Stomach (tissue), 9 donors: ENCODE data around the gene ZC3H7B. TPM values are rescaled to one million over a fixed set of nuclear protein-coding genes. Genes with fewer than 3 reads are reported as not detected.

Experiments used
- DNase-seq, 2 donors: peaks; one replicate each; pipeline versions ENCODE4 v3.0.0 to v3.0.0-alpha.2; 2013 to 2019
- H3K27ac ChIP-seq, 5 donors: fragments of 200-600 bp in 4 of 5; sonication (generic) in 4 of 5; one replicate each; pipeline ENCODE4 v1.5.1; 2013 to 2019; ENCODE audit warnings: mild to moderate bottlenecking in 1 of 5, moderate library complexity in 1 of 5
- H3K27me3 ChIP-seq, 3 donors: fragments of 200-600 bp; sonication (generic); one replicate each; pipeline ENCODE4 v1.5.1; 2017 to 2019; ENCODE audit warnings: mixed run types in 1 of 3
- H3K36me3 ChIP-seq, 4 donors: fragments of 200-600 bp; sonication (generic); 1 replicate in 3 of 4; 2 replicates in 1 of 4; pipeline ENCODE4 v1.5.1; 2016 to 2019
- H3K4me1 ChIP-seq, 4 donors: fragments of 200-600 bp; sonication (generic); one replicate each; pipeline ENCODE4 v1.5.1; 2016 to 2019
- H3K4me3 ChIP-seq, 4 donors: fragments of 200-600 bp; sonication (generic) in 3 of 4; one replicate each; pipeline ENCODE4 v1.5.1; 2016 to 2019; ENCODE audit warnings: mild to moderate bottlenecking in 1 of 4
- H3K9me3 ChIP-seq, 4 donors: fragments of 200-600 bp; sonication (generic); one replicate each; pipeline ENCODE4 v1.5.1; 2016 to 2019
- CTCF ChIP-seq, 7 experiments: fragments of 450-650 bp in 4 of 7; fragments of 200-600 bp in 3 of 7; sonication (generic) in 3 of 7; IDR thresholded peaks; one replicate each; pipeline ENCODE4 v1.5.1; 2016 to 2019; ENCODE audit warnings: antibody characterized with exemption in 7 of 7, control low read depth in 2 of 7, mild to moderate bottlenecking in 1 of 7
- EP300 ChIP-seq: sonication (generic); formaldehyde crosslinking; IDR thresholded peaks from one replicate; pipeline ENCODE4 v1.6.1; 2017; ENCODE audit warnings: antibody characterized with exemption
- POLR2A ChIP-seq, 4 donors: fragments of 450-650 bp; IDR thresholded peaks; one replicate each; pipeline ENCODE4 v1.6.1; 2016; ENCODE audit warnings: antibody characterized with exemption in 4 of 4, control low read depth in 2 of 4, mild to moderate bottlenecking in 1 of 4, moderate library complexity in 1 of 4
- POLR2AphosphoS5 ChIP-seq, 3 donors: sonication (generic); formaldehyde crosslinking; IDR thresholded peaks; one replicate each; pipeline ENCODE4 v1.6.1; 2016; ENCODE audit warnings: antibody characterized with exemption in 3 of 3
- WGBS, 5 donors: extraction: QIAGEN DNeasy Blood & Tissue Kit in 3 of 5; methylation state at CpG; one replicate each; pipeline versions ENCODE4 v1.1.5 to v1.1.7; 2013 to 2018; 5-methylcytosine and 5-hydroxymethylcytosine counted together
- intact Hi-C: fragments of 100-400 bp; cut with DNase I; formaldehyde crosslinking; loops from one replicate; pipeline ENCODE4 v1.15.1; 2023; ENCODE audit warnings: low total_unique reads
- polyA plus RNA-seq, 3 donors: library from polyadenylated mRNA; stranded (reverse); fragments of 200-250 nt; gene quantifications; one replicate each; pipeline ENCODE4 v1.2.3, GENCODE V29; 2013
- total RNA-seq, 5 donors: library from RNA; depleted of rRNA; stranded (reverse); fragments of >200 nt; gene quantifications; one replicate each; pipeline versions ENCODE4 v1.1.0 to v1.2.3, GENCODE V29; 2014 to 2016
- donor health status: healthy with polysubstance abuse.
- donor health status: Bipolar disorder and iron deficiency.
- donor health status: healthy.

The ZC3H7B gene
- total and polyA plus RNA-seq, 8 donors = 4.7 to 40.1 (median 26.2) TPM

DNA sequence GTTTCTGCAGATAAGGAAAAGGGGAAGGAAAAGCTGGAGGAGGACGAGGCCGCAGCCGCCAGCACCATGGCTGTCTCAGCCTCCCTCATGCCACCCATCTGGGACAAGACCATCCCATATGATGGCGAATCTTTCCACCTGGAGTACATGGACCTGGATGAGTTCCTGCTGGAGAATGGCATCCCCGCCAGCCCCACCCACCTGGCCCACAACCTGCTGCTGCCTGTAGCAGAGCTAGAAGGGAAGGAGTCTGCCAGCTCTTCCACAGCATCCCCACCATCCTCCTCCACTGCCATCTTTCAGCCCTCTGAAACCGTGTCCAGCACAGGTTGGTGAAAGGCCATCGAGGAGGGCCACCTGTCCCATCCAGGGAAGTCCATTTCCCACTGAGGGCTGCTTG lies 86.0 kb downstream of the ZC3H7B start:
- Histone ChIP-seq H3K4me1 (peaks cover 14 to 28% (median 15%) of the 10 kb centered on the region in 4 donors), H3K27me3 (no peaks in the 10 kb centered on the region), H3K9me3 (no peaks in the 10 kb centered on the region), H3K36me3 (peaks cover 13 to 57% (median 52%) of the 10 kb centered on the region in 4 donors), H3K27ac (no peak overlapping the region), H3K4me3 (no peak overlapping the region)
- TF ChIP-seq POLR2AphosphoS5 (IDR thresholded peaks at IDR 0.05) = no peak
- TF ChIP-seq CTCF (IDR thresholded peaks at IDR 0.05) = no peak
- TF ChIP-seq EP300 = no peak
- TF ChIP-seq POLR2A (IDR thresholded peaks at IDR 0.05) = no peak
- DNase-seq = no peak
- WGBS, 5 donors = 81 to 94% (median 88%) methylated on average over 5 to 7 of the region's 7 CpGs
- intact Hi-C loops = no loop called here

DNA sequence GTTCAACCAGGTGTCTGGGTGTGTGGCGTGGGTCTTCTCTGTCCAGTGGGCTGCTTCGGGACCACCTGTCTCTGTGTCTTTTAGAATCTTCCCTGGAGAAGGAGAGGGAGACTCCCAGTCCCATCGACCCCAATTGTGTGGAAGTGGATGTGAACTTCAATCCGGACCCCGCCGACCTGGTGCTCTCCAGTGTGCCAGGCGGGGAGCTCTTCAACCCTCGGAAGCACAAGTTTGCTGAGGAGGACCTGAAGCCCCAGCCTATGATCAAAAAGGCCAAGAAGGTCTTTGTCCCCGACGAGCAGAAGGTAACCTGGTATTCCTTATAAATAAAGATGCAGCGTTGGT lies 92.7 kb downstream of the ZC3H7B start:
- Histone ChIP-seq H3K36me3 (peaks cover 54 to 97% (median 87%) of the 10 kb centered on the region in 4 donors), H3K9me3 (no peaks in the 10 kb centered on the region), H3K27me3 (no peaks in the 10 kb centered on the region), H3K4me3 (no peak overlapping the region), H3K27ac (peak overlapping the region in 1 of 5 donors; percentile 58), H3K4me1 (peaks cover 0 to 10% (median 4%) of the 10 kb centered on the region in 4 donors)
- TF ChIP-seq POLR2A (IDR thresholded peaks at IDR 0.05) (no peak), POLR2AphosphoS5 (IDR thresholded peaks at IDR 0.05) (no peak), CTCF (IDR thresholded peaks at IDR 0.05) (no peak), EP300 (no peak)
- WGBS, 5 donors = 92 to 95% (median 93%) methylated on average over 10 to 11 of the region's 11 CpGs
- intact Hi-C loops = no loop called here
- DNase-seq = no peak

DNA sequence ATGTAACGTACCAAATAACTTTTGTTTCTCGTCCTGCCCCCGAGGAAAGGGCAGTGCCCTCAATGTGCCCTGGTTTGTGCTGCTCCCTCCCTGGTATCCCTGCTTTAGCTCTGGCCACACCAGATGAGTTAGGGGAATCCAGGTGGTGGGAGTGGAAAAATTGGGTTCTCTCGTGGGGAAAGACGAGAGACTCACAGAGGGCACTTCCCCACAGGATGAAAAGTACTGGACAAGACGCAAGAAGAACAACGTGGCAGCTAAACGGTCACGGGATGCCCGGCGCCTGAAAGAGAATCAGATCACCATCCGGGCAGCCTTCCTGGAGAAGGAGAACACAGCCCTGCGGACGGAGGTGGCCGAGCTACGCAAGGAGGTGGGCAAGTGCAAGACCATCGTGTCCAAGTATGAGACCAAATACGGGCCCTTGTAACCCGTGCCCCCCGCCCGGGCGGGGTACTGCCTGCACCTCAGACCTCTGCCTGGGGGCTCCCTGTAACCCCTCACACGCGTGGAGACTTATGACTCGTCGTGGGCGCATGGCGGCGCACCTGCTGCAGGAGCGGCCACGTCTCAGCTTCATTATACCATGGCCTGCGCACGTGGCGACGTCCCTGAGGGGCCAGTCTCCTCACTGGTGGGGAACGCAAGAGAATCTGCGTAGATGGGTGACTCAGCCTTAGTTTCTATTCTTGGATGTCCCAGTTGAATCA lies 94.4 kb downstream of the ZC3H7B start:
- WGBS, 5 donors = 92 to 96% (median 95%) methylated on average over 35 to 37 of the region's 37 CpGs
- Histone ChIP-seq H3K27me3 (no peaks in the 10 kb centered on the region), H3K9me3 (no peaks in the 10 kb centered on the region), H3K4me1 (peaks cover 0 to 10% (median 4%) of the 10 kb centered on the region in 4 donors), H3K27ac (no peak overlapping the region), H3K36me3 (peaks cover 47 to 87% (median 74%) of the 10 kb centered on the region in 4 donors), H3K4me3 (no peak overlapping the region)
- TF ChIP-seq EP300 (no peak), CTCF (IDR thresholded peaks at IDR 0.05) (no peak), POLR2AphosphoS5 (IDR thresholded peaks at IDR 0.05) (no peak)
- DNase-seq = no peak
- intact Hi-C loops = loop anchor here (5.0 kb wide), 1 partner anchor 132 kb away; no protein-coding TSS in a partner anchor

- Histone ChIP-seq H3K27me3 (no peaks in the 10 kb centered on the region), H3K36me3 (peaks cover 47 to 71% (median 58%) of the 10 kb centered on the region in 4 donors), H3K4me1 (peaks cover 10 to 25% (median 13%) of the 10 kb centered on the region in 4 donors), H3K27ac (peak overlapping the region in 1 of 5 donors; percentile 32), H3K9me3 (no peaks in the 10 kb centered on the region), H3K4me3 (no peak overlapping the region)
- DNase-seq = no peak
- 64 to 81% (median 70%) methylated on average over 18 to 19 of the region's 19 CpGs for WGBS, 5 donors
- intact Hi-C loops = loop anchor here (5.0 kb wide), 1 partner anchor 130 kb away; no protein-coding TSS in a partner anchor
- TF ChIP-seq EP300 = no peak
- no peak for TF ChIP-seq POLR2AphosphoS5 (IDR thresholded peaks at IDR 0.05)
- no peak for TF ChIP-seq CTCF (IDR thresholded peaks at IDR 0.05)
- no peak for TF ChIP-seq POLR2A (IDR thresholded peaks at IDR 0.05)
Observed at GRCh38 chr22:41397143-41397811, 96.0 kb downstream of the ZC3H7B start.
